H9 (cell line): ENCODE results near the gene P2RX2. TPM values are rescaled to one million over a fixed set of nuclear protein-coding genes. Genes with fewer than 3 reads are reported as not detected.

Experiments used
- DNase-seq: peaks from one replicate; pipeline ENCODE4 v3.0.0-alpha.2; 2017
- H2AFZ ChIP-seq: one replicate; pipeline ENCODE4 v1.6.1; 2013; ENCODE audit warnings: mild to moderate bottlenecking, low read length, control low read depth, moderate library complexity
- H2AK5ac ChIP-seq: 2 replicates; pipeline ENCODE4 v1.6.1; 2013; ENCODE audit warnings: low read length, control low read depth, mixed read lengths; ENCODE audit not compliant: insufficient read length
- H2BK120ac ChIP-seq: one replicate; pipeline ENCODE4 v1.6.1; 2013; ENCODE audit warnings: low read depth, mild to moderate bottlenecking, low read length, control low read depth, inconsistent platforms; ENCODE audit not compliant: poor library complexity, severe bottlenecking
- H2BK12ac ChIP-seq: 2 replicates; pipeline ENCODE4 v1.6.1; 2013; ENCODE audit warnings: low read length, control low read depth, mixed read lengths, low read depth; ENCODE audit not compliant: insufficient read length
- H2BK15ac ChIP-seq: 2 replicates; pipeline ENCODE4 v1.6.1; 2013; ENCODE audit warnings: low read depth, low read length, control low read depth
- H2BK20ac ChIP-seq: one replicate; pipeline ENCODE4 v1.6.1; 2013; ENCODE audit warnings: low read depth, mild to moderate bottlenecking, low read length, control low read depth, inconsistent platforms; ENCODE audit not compliant: poor library complexity, severe bottlenecking
- H2BK5ac ChIP-seq: 2 replicates; pipeline ENCODE4 v1.6.1; 2013; ENCODE audit warnings: low read length, control low read depth, mixed read lengths; ENCODE audit not compliant: insufficient read length
- H3K14ac ChIP-seq: 2 replicates; pipeline ENCODE4 v1.6.1; 2013; ENCODE audit warnings: low read length, control low read depth; ENCODE audit not compliant: insufficient read depth
- H3K18ac ChIP-seq: 2 replicates; pipeline ENCODE4 v1.6.1; 2013; ENCODE audit warnings: low read depth, mild to moderate bottlenecking, mixed read lengths, low read length, control low read depth; ENCODE audit not compliant: insufficient read length
- H3K23ac ChIP-seq: 2 replicates; pipeline ENCODE4 v1.6.1; 2013; ENCODE audit warnings: low read length, control low read depth, mixed read lengths, low read depth; ENCODE audit not compliant: insufficient read length
- H3K23me2 ChIP-seq: 2 replicates; pipeline ENCODE4 v1.6.1; 2013; ENCODE audit warnings: low read depth, mild to moderate bottlenecking, mixed read lengths, low read length, control low read depth; ENCODE audit not compliant: insufficient read length, poor library complexity, severe bottlenecking
- H3K27ac ChIP-seq: 2 replicates; pipeline ENCODE4 v1.5.1; 2013; ENCODE audit warnings: low read length, control low read depth, mixed read lengths, low read depth; ENCODE audit not compliant: insufficient read length
- H3K27me3 ChIP-seq: 2 replicates; pipeline ENCODE4 v1.6.1; 2013; ENCODE audit warnings: low read length, control low read depth, inconsistent platforms; ENCODE audit not compliant: insufficient read depth
- H3K4ac ChIP-seq: 2 replicates; pipeline ENCODE4 v1.6.1; 2013; ENCODE audit warnings: low read depth, mild to moderate bottlenecking, control low read depth, inconsistent platforms, low read length, moderate library complexity
- H3K4me1 ChIP-seq: 2 replicates; pipeline ENCODE4 v1.6.1; 2013; ENCODE audit warnings: low read length, control low read depth, inconsistent platforms; ENCODE audit not compliant: insufficient read depth
- H3K4me2 ChIP-seq: 2 replicates; pipeline ENCODE4 v1.6.1; 2013; ENCODE audit warnings: low read length, control low read depth, mixed read lengths; ENCODE audit not compliant: insufficient read length, insufficient read depth
- H3K56ac ChIP-seq: 2 replicates; pipeline ENCODE4 v1.6.1; 2013; ENCODE audit warnings: low read depth, mild to moderate bottlenecking, mixed read lengths, low read length, control low read depth; ENCODE audit not compliant: insufficient read length
- H3K79me1 ChIP-seq: 2 replicates; pipeline ENCODE4 v1.6.1; 2013; ENCODE audit warnings: low read depth, mild to moderate bottlenecking, moderate library complexity, low read length, control low read depth, inconsistent platforms; ENCODE audit not compliant: insufficient read depth, poor library complexity, severe bottlenecking
- H3K79me2 ChIP-seq: 2 replicates; pipeline ENCODE4 v1.6.1; 2013; ENCODE audit warnings: low read length, control low read depth, inconsistent platforms; ENCODE audit not compliant: insufficient read depth
- H3K9ac ChIP-seq: 2 replicates; pipeline ENCODE4 v1.6.1; 2013; ENCODE audit warnings: low read length, control low read depth, mixed read lengths; ENCODE audit not compliant: insufficient read length; ENCODE audit errors: extremely low read depth
- H3K9me3 ChIP-seq: one replicate; pipeline ENCODE4 v1.6.1; 2013; ENCODE audit warnings: low read depth, low read length, inconsistent platforms; ENCODE audit not compliant: control insufficient read depth
- H3T11ph ChIP-seq: one replicate; pipeline ENCODE4 v1.6.1; 2013; ENCODE audit warnings: mild to moderate bottlenecking, low read length, control low read depth, inconsistent platforms
- H4K20me1 ChIP-seq: one replicate; pipeline ENCODE4 v1.6.1; 2013; ENCODE audit not compliant: control insufficient read depth, insufficient read length, insufficient read depth
- H4K5ac ChIP-seq: 2 replicates; pipeline ENCODE4 v1.6.1; 2013; ENCODE audit warnings: low read depth, mild to moderate bottlenecking, mixed read lengths, low read length, control low read depth; ENCODE audit not compliant: insufficient read length
- H4K8ac ChIP-seq: replicated peaks from 2 replicates; pipeline ENCODE4 v1.6.1; 2013; ENCODE audit warnings: low read length, control low read depth, mixed read lengths, low read depth; ENCODE audit not compliant: insufficient read length
- H4K91ac ChIP-seq: 2 replicates; pipeline ENCODE4 v1.6.1; 2013; ENCODE audit warnings: low read depth, mild to moderate bottlenecking, moderate library complexity, mixed read lengths, low read length, control low read depth; ENCODE audit not compliant: insufficient read length
- H3K27ac Mint-ChIP-seq, 3 experiments: 2 replicates in 2 of 3; 3 replicates in 1 of 3; pipeline ENCODE4 v1.8.0; 2020 to 2021; ENCODE audit warnings: mixed read lengths in 3 of 3, mild to moderate bottlenecking in 1 of 3, moderate library complexity in 1 of 3
- H3K27me3 Mint-ChIP-seq: 2 replicates; pipeline ENCODE4 v1.8.0; 2021; ENCODE audit warnings: low read depth, mild to moderate bottlenecking, moderate library complexity, mixed read lengths
- H3K36me3 Mint-ChIP-seq, 3 experiments: 2 replicates in 2 of 3; 3 replicates in 1 of 3; pipeline ENCODE4 v1.8.0; 2020 to 2021; ENCODE audit warnings: low read depth in 3 of 3, mixed read lengths in 3 of 3; ENCODE audit not compliant: insufficient read depth in 1 of 3
- H3K4me1 Mint-ChIP-seq, 2 experiments: 2 replicates each; pipeline ENCODE4 v1.8.0; 2020; ENCODE audit warnings: mixed read lengths in 2 of 2
- H3K4me3 Mint-ChIP-seq, 2 experiments: 2 replicates in 1 of 2; 3 replicates in 1 of 2; pipeline ENCODE4 v1.8.0; 2020 to 2021; ENCODE audit warnings: mild to moderate bottlenecking in 2 of 2, mixed read lengths in 2 of 2, moderate library complexity in 1 of 2
- H3K9me3 Mint-ChIP-seq, 2 experiments: 2 replicates in 1 of 2; 3 replicates in 1 of 2; pipeline ENCODE4 v1.8.0; 2020; ENCODE audit warnings: mild to moderate bottlenecking in 2 of 2, mixed read lengths in 2 of 2, moderate library complexity in 1 of 2
- WGBS: extraction: QIAGEN DNeasy Blood & Tissue Kit; methylation state at CpG from one replicate; pipeline ENCODE4 v1.1.7; 2013; ENCODE audit warnings: missing lambda C conversion rate, low lambda C conversion rate, mixed read lengths; ENCODE audit not compliant: insufficient read length; ENCODE audit errors: extremely low coverage; 5-methylcytosine and 5-hydroxymethylcytosine counted together
- total RNA-seq: library from RNA; stranded (reverse); gene quantifications from 2 replicates; pipeline ENCODE4 v1.2.1, GENCODE V29; 2021
- TF ChIP-seq, protein P1 (sequence below): fragments of 200-600 bp; sonication (generic); conservative IDR thresholded peaks from 3 replicates; pipeline ENCODE4 v1.8.0; 2021; ENCODE audit warnings: antibody characterized with exemption, mild to moderate bottlenecking

P2RX2 gene
- total RNA-seq, 1 experiment from 2014 or later: 1.8 TPM

DNA sequence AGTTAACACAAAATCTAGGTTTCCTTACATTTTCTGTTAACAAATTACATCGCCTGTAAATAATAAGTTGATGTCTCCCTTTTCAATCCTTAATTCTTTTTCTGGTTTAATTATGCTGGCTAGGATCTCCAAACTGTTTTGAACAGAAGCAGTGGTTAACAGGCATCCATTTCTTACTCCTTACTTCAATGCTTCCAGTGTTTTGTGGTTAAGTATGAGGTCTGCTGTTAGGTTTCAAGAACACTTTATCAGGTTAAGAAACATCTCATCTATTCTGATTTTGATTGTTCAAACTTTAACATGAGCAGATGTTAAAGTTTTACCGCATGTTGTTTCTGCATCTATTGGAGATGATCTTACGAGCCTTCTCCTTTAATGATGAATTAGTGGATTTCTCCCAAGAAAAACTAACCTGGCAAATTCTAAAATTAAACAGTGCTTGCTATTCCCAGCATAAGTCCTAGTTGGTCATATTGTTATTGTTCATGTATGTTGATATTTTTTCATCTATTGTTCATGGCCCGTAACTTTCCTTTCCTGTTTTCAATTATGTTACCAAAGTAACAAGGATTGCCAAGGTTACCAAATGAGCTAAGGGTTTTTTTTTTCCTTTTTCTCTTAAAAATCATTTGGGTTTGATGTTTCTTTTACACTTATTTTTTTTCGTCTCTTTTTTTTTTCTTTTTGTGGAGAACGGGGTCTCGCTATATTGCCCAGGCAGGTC, 35.2 kb downstream of the P2RX2 start:
- no CpG with 5 or more reads among the region's 7 CpGs for WGBS
- H2BK120ac ChIP-seq: no peak overlapping the region
- no peaks in the 10 kb centered on the region for H4K20me1 ChIP-seq
- no peak overlapping the region for H3K27ac ChIP-seq
- H3K36me3 Mint-ChIP-seq: peaks cover 25 to 92% (median 81%) of the 10 kb centered on the region in 3 experiments
- H4K91ac ChIP-seq: no peak overlapping the region
- no peak overlapping the region for H3K4me2 ChIP-seq
- H2BK5ac ChIP-seq: no peak overlapping the region
- H3K79me1 ChIP-seq: no peaks in the 10 kb centered on the region
- TF ChIP-seq, protein P1, sequence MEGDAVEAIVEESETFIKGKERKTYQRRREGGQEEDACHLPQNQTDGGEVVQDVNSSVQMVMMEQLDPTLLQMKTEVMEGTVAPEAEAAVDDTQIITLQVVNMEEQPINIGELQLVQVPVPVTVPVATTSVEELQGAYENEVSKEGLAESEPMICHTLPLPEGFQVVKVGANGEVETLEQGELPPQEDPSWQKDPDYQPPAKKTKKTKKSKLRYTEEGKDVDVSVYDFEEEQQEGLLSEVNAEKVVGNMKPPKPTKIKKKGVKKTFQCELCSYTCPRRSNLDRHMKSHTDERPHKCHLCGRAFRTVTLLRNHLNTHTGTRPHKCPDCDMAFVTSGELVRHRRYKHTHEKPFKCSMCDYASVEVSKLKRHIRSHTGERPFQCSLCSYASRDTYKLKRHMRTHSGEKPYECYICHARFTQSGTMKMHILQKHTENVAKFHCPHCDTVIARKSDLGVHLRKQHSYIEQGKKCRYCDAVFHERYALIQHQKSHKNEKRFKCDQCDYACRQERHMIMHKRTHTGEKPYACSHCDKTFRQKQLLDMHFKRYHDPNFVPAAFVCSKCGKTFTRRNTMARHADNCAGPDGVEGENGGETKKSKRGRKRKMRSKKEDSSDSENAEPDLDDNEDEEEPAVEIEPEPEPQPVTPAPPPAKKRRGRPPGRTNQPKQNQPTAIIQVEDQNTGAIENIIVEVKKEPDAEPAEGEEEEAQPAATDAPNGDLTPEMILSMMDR: no peak
- no peaks in the 10 kb centered on the region for H3K9me3 ChIP-seq
- no peaks in the 10 kb centered on the region for H3K4me1 Mint-ChIP-seq
- H3K23ac ChIP-seq: no peak overlapping the region
- H3K4me1 ChIP-seq: no peaks in the 10 kb centered on the region
- H3K18ac ChIP-seq: no peak overlapping the region
- no peak overlapping the region for H2BK12ac ChIP-seq
- no peaks in the 10 kb centered on the region; the same call in 1 of the 2 replicates for H3K79me2 ChIP-seq
- H2AK5ac ChIP-seq: no peak overlapping the region
- no peak overlapping the region for H3K27ac Mint-ChIP-seq
- no peak for DNase-seq
- no peak overlapping the region for H3K14ac ChIP-seq
- H2BK15ac ChIP-seq: no peak overlapping the region
- H2AFZ ChIP-seq: no peak overlapping the region
- no peak overlapping the region for H3T11ph ChIP-seq
- no peak overlapping the region for H4K5ac ChIP-seq
- H3K23me2 ChIP-seq: no peaks in the 10 kb centered on the region
- no peaks in the 10 kb centered on the region for H3K9me3 Mint-ChIP-seq
- no peak overlapping the region for H4K8ac ChIP-seq
- no peaks in the 10 kb centered on the region for H3K27me3 Mint-ChIP-seq
- no peak overlapping the region for H3K9ac ChIP-seq
- no peak overlapping the region for H3K56ac ChIP-seq
- no peak overlapping the region for H3K4me3 Mint-ChIP-seq
- no peaks in the 10 kb centered on the region for H3K27me3 ChIP-seq
- H3K4ac ChIP-seq: no peak overlapping the region
- no peak overlapping the region for H2BK20ac ChIP-seq
